HCT116 (cell line): ENCODE data around the gene SLC7A10.

Experiments
- ATF3 ChIP-seq: IDR thresholded peaks from 2 replicates; pipeline ENCODE4 v1.6.1; 2012
- CEBPB ChIP-seq: IDR thresholded peaks from 2 replicates; pipeline ENCODE4 v1.6.1; 2012; ENCODE audit warnings: low read depth
- CTCF ChIP-seq, 3 experiments: fragments of 200-600 bp in 1 of 3; sonication (generic) in 1 of 3; IDR thresholded peaks in 2 of 3; conservative IDR thresholded peaks in 1 of 3; 2 replicates each; pipeline ENCODE4 v1.5.1; 2012 to 2017; ENCODE audit warnings: low read depth in 2 of 3, low read length in 2 of 3, antibody characterized with exemption in 1 of 3, borderline replicate concordance in 1 of 3, control low read depth in 1 of 3, mild to moderate bottlenecking in 1 of 3, mixed read lengths in 1 of 3, mixed run types in 1 of 3, moderate library complexity in 1 of 3; ENCODE audit not compliant: insufficient read depth in 1 of 3
- EGR1 ChIP-seq: IDR thresholded peaks from 2 replicates; pipeline ENCODE4 v1.6.1; 2012; ENCODE audit warnings: low read depth
- EZH2 ChIP-seq: fragments of 200-600 bp; sonication (generic); IDR thresholded peaks from 2 replicates; pipeline ENCODE4 v1.6.1; 2017; ENCODE audit warnings: antibody characterized with exemption, mixed run types
- EZH2phosphoT487 ChIP-seq: fragments of 200-600 bp; IDR thresholded peaks from 2 replicates; pipeline ENCODE4 v1.6.1; 2018; ENCODE audit warnings: antibody characterized with exemption, borderline replicate concordance
- FOSL1 ChIP-seq: IDR thresholded peaks from 2 replicates; pipeline ENCODE4 v1.6.1; 2012; ENCODE audit warnings: low read depth
- POLR2A ChIP-seq: IDR thresholded peaks from 2 replicates; pipeline ENCODE4 v1.7.0; 2011; ENCODE audit warnings: borderline replicate concordance; ENCODE audit not compliant: insufficient read depth, insufficient read length; ENCODE audit errors: extremely low read depth
- RAD21 ChIP-seq: IDR thresholded peaks from 2 replicates; pipeline ENCODE4 v1.6.1; 2012; ENCODE audit warnings: low read depth, mild to moderate bottlenecking
- SIN3A ChIP-seq: IDR thresholded peaks from 2 replicates; pipeline ENCODE4 v1.6.1; 2012; ENCODE audit warnings: low read depth
- SP1 ChIP-seq: IDR thresholded peaks from 2 replicates; pipeline ENCODE4 v1.6.1; 2012; ENCODE audit warnings: low read depth
- ZBTB33 ChIP-seq: IDR thresholded peaks from 2 replicates; pipeline ENCODE4 v1.6.1; 2011; ENCODE audit warnings: mild to moderate bottlenecking, low read length, moderate library complexity; ENCODE audit not compliant: insufficient replicate concordance; ENCODE audit errors: extremely low read depth
- ZFX ChIP-seq: fragments of 450-650 bp; IDR thresholded peaks from 2 replicates; pipeline ENCODE4 v1.6.1; 2017
- ZNF274 ChIP-seq: fragments of 200-500 bp; sonication (Bioruptor generic); IDR thresholded peaks from 2 replicates; pipeline ENCODE4 v1.6.1; 2014; ENCODE audit warnings: mild to moderate bottlenecking, low read depth, low read length, inconsistent platforms

- TF ChIP-seq ATF3: no peak
- TF ChIP-seq CTCF (IDR thresholded peaks at IDR 0.05 in 2 of 3, conservative IDR thresholded peaks at IDR 0.05 in 1 of 3; ENCODE audit: borderline replicate concordance in 1 of 3, insufficient read depth in 1 of 3, low read depth in 2 of 3, low read length in 2 of 3): no peak
- no peak for TF ChIP-seq RAD21
- no peak for TF ChIP-seq POLR2A
- TF ChIP-seq ZNF274: no peak
- no peak for TF ChIP-seq EGR1
- TF ChIP-seq SP1: no peak
- no peak for TF ChIP-seq ZFX
- TF ChIP-seq FOSL1: no peak
- TF ChIP-seq SIN3A: no peak
- TF ChIP-seq EZH2: no peak
- no peak for TF ChIP-seq EZH2phosphoT487
- TF ChIP-seq CEBPB: no peak
- TF ChIP-seq ZBTB33: no peak
Observed at GRCh38 chr19:33224694-33225457, 774 bp downstream of the SLC7A10 start.
